ENCODE measurements around the gene NTRK3. TPM values are rescaled to one million over a fixed set of nuclear protein-coding genes. Genes with fewer than 3 reads are reported as not detected.

The NTRK3 gene
- total RNA-seq, 4 donors from 2014 or later, result 0.94 to 3.2 (median 1.8) TPM

DNA sequence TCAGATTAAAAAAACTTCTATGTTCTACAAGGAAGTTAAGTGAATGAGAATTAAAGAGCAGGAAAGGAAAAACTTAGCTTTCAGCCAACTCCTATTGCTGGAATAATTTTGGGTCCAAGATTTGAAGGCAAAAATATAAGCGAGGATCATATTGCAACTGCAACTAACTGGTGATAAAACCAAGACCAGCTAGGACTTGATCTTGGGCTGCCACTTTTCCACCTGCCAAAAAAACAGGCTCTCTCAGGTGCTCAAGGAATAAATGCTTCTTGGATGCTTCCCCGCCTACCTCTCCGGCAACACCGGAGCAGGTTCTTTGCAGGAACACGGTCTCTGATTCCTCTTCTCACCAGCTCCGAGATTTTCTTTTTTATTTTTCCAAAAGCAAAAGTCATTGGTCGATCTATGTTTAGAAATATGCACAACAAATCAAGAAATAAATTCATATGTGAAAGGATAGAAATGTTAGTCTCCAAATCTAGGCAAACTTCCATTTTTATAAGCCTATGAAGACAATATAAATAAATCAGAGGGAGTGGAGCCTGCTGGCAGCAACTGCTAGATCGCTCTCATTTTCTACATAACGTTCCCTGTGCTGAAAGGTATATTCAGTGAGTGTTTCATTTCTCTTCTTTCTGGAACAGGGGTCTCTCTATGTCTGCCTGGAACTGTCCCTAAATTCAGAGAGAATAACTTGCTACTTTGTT lies 241.9 kb downstream of the NTRK3 start:
- 48 to 49% methylated on average over 9 of the region's 9 CpGs for WGBS, 2 donors
- no peaks in the 10 kb centered on the region for H3K27me3 ChIP-seq
- H3K9me3 ChIP-seq, result no peaks in the 10 kb centered on the region
- TF ChIP-seq, protein P1, sequence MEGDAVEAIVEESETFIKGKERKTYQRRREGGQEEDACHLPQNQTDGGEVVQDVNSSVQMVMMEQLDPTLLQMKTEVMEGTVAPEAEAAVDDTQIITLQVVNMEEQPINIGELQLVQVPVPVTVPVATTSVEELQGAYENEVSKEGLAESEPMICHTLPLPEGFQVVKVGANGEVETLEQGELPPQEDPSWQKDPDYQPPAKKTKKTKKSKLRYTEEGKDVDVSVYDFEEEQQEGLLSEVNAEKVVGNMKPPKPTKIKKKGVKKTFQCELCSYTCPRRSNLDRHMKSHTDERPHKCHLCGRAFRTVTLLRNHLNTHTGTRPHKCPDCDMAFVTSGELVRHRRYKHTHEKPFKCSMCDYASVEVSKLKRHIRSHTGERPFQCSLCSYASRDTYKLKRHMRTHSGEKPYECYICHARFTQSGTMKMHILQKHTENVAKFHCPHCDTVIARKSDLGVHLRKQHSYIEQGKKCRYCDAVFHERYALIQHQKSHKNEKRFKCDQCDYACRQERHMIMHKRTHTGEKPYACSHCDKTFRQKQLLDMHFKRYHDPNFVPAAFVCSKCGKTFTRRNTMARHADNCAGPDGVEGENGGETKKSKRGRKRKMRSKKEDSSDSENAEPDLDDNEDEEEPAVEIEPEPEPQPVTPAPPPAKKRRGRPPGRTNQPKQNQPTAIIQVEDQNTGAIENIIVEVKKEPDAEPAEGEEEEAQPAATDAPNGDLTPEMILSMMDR (IDR thresholded peaks at IDR 0.05), result no peak
- no peak for TF ChIP-seq POLR2A (IDR thresholded peaks at IDR 0.05)
- no peaks in the 10 kb centered on the region for H3K36me3 ChIP-seq
- peak in 1 of 2 donors; percentile 5 for DNase-seq
- no peak overlapping the region for H3K4me3 ChIP-seq (replicated peaks in 1 of 3)
- H3K4me1 ChIP-seq, result no peaks in the 10 kb centered on the region
- H3K27ac ChIP-seq, result no peak overlapping the region
- intact Hi-C loops (cut with DNase I), result no loop called here

DNA sequence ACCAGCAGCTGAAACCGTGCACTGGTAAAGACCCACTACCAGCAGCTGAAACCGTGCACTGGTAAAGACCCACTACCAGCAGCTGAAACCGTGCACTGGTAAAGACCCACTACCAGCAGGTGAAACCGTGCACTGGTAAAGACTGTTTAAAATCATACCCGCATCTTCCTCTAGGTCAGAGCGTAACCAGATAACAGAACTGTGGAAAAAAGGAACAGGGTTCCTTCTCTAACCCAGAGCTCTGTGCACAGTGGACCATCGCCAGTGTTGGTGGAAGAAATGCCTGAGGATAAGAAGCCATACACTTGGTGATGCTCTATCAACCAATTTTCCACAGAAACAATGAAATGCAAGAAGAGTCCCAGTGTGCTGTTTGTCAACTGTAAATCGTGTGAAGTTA lies 243.4 kb downstream of the NTRK3 start:
- TF ChIP-seq, protein P1 (IDR thresholded peaks at IDR 0.05), result no peak
- no peak for TF ChIP-seq POLR2A (IDR thresholded peaks at IDR 0.05)
- no peak for DNase-seq
- Histone ChIP-seq H3K9me3 (no peaks in the 10 kb centered on the region), H3K4me1 (no peaks in the 10 kb centered on the region), H3K4me3 (replicated peaks in 1 of 3) (no peak overlapping the region), H3K27me3 (no peaks in the 10 kb centered on the region), H3K27ac (no peak overlapping the region), H3K36me3 (no peaks in the 10 kb centered on the region)
- intact Hi-C loops (cut with DNase I), result no loop called here
- 89 to 95% methylated on average over 4 to 6 of the region's 8 CpGs for WGBS, 2 donors

DNA sequence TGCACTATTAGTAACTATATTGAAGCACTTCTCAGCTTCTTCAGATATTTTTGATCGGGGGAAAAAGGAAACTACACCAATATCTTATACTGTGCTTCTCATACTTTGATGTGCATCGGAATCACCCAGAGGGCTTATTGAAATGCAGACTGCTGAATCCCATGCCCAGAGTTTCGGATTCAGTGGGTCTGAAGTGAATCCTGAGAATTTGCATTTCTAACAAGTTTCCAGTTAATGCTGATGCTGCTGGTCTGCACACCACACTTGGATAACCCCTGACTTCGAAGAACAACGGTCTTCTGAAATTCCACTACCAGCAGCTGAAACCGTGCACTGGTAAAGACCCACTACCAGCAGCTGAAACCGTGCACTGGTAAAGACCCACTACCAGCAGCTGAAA lies 243.9 kb downstream of the NTRK3 start:
- intact Hi-C loops (cut with DNase I), result no loop called here
- Histone ChIP-seq H3K4me1 (no peaks in the 10 kb centered on the region), H3K27ac (no peak overlapping the region), H3K36me3 (no peaks in the 10 kb centered on the region), H3K4me3 (replicated peaks in 1 of 3) (no peak overlapping the region), H3K27me3 (no peaks in the 10 kb centered on the region), H3K9me3 (no peaks in the 10 kb centered on the region)
- TF ChIP-seq POLR2A (IDR thresholded peaks at IDR 0.05), result no peak
- TF ChIP-seq, protein P1 (IDR thresholded peaks at IDR 0.05), result no peak
- no peak for DNase-seq
- WGBS, 2 donors, result 93 to 95% methylated on average over 5 to 7 of the region's 7 CpGs

DNA sequence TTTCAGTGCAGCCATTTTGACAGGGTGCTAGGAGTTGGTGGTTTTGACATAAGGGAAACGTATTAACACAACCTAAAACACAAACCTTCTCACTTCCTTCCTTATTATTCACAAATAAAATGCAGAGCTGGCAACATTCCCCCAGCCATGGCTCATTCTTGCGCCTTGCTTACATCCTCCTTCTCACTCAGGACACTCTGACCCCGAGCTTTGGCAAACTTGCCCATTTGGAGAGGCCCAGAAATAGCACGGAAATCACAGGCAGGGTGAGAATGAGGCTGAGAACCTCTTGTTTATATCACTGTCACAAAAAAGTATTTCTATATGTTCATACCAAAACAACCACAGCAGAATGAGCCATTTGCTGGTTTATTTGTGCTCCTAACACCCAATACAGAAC lies 244.3 kb downstream of the NTRK3 start:
- H3K9me3 ChIP-seq, result no peaks in the 10 kb centered on the region
- no peaks in the 10 kb centered on the region for H3K36me3 ChIP-seq
- H3K4me3 ChIP-seq (replicated peaks in 1 of 3), result no peak overlapping the region
- intact Hi-C loops (cut with DNase I), result no loop called here
- WGBS, 2 donors, result 70% methylated on average over 4 of the region's 4 CpGs
- DNase-seq, result no peak
- H3K27me3 ChIP-seq, result no peaks in the 10 kb centered on the region
- H3K4me1 ChIP-seq, result no peaks in the 10 kb centered on the region
- TF ChIP-seq, protein P1 (IDR thresholded peaks at IDR 0.05), result no peak
- TF ChIP-seq POLR2A (IDR thresholded peaks at IDR 0.05), result no peak
- H3K27ac ChIP-seq, result no peak overlapping the region

DNA sequence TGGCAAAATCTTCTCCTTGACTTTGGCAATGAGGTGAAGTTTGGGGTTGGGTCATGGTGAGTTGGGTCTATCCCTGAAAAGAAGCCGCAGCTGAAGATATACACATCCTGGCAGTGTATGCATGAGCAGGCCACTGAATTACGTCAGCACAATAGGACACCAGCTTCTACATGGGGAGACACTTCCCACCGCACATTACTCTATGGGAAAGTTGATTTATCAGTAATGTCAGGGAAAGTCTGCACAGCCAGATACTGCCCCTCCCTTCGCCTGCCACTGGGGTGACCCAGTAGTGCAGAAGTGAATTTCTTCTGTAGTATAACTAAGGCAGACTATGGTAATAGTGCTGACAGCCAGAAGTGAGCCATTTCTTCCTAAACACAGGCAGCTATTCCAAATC lies 245.0 kb downstream of the NTRK3 start:
- Histone ChIP-seq H3K36me3 (no peaks in the 10 kb centered on the region), H3K9me3 (no peaks in the 10 kb centered on the region), H3K27ac (no peak overlapping the region), H3K27me3 (no peaks in the 10 kb centered on the region), H3K4me3 (replicated peaks in 1 of 3) (no peak overlapping the region), H3K4me1 (no peaks in the 10 kb centered on the region)
- intact Hi-C loops (cut with DNase I), result no loop called here
- no peak for TF ChIP-seq POLR2A (IDR thresholded peaks at IDR 0.05)
- TF ChIP-seq, protein P1 (IDR thresholded peaks at IDR 0.05), result no peak
- no peak for DNase-seq
- 94 to 100% methylated on average over 3 to 4 of the region's 4 CpGs for WGBS, 2 donors

Data from thyroid gland (tissue), 4 donors.